Thyroid gland (tissue), 4 donors: ENCODE measurements around the gene WFDC2. TPM values are rescaled to one million over a fixed set of nuclear protein-coding genes. Genes with fewer than 3 reads are reported as not detected.

ENCODE experiments used
- DNase-seq, 2 donors: peaks; one replicate each; pipeline ENCODE4 v3.0.0-alpha.2; 2019
- H3K27ac ChIP-seq, 3 donors: fragments of 200-600 bp; sonication (generic); 1 replicate in 2 of 3; 2 replicates in 1 of 3; pipeline ENCODE4 v1.5.1; 2016 to 2019; ENCODE audit warnings: mild to moderate bottlenecking in 1 of 3, moderate library complexity in 1 of 3
- H3K27me3 ChIP-seq: fragments of 200-600 bp; sonication (generic); one replicate; pipeline ENCODE4 v1.5.1; 2019
- H3K36me3 ChIP-seq, 2 donors: fragments of 200-600 bp; sonication (generic); one replicate each; pipeline ENCODE4 v1.5.1; 2016 to 2019
- H3K4me1 ChIP-seq, 2 donors: fragments of 200-600 bp; sonication (generic); one replicate each; pipeline ENCODE4 v1.5.1; 2017 to 2019
- H3K4me3 ChIP-seq, 3 donors: fragments of 200-600 bp; sonication (generic); replicated peaks in 1 of 3; 1 replicate in 2 of 3; 2 replicates in 1 of 3; pipeline ENCODE4 v1.5.1; 2016; ENCODE audit warnings: mild to moderate bottlenecking in 1 of 3
- H3K9me3 ChIP-seq: fragments of 200-600 bp; sonication (generic); one replicate; pipeline ENCODE4 v1.5.1; 2017
- POLR2A ChIP-seq, 2 donors: fragments of 450-650 bp; IDR thresholded peaks; one replicate each; pipeline ENCODE4 v1.6.1; 2017; ENCODE audit warnings: antibody characterized with exemption in 2 of 2, mild to moderate bottlenecking in 2 of 2, moderate library complexity in 1 of 2
- WGBS, 2 donors: methylation state at CpG; one replicate each; pipeline ENCODE4 v1.1.5; 2017; 5-methylcytosine and 5-hydroxymethylcytosine counted together
- intact Hi-C: fragments of 100-400 bp; cut with DNase I; formaldehyde crosslinking; loops from one replicate; pipeline ENCODE4 v1.15.1; 2023
- total RNA-seq, 4 donors: library from RNA; depleted of rRNA; stranded (reverse); fragments of >200 nt; gene quantifications; one replicate each; pipeline ENCODE4 v1.2.3, GENCODE V29; 2016
- TF ChIP-seq, protein P1 (sequence below), 6 experiments: fragments of 200-600 bp in 3 of 6; fragments of 450-650 bp in 3 of 6; sonication (generic) in 3 of 6; IDR thresholded peaks; one replicate each; pipeline ENCODE4 v1.5.1; 2016 to 2019; ENCODE audit warnings: antibody characterized with exemption in 6 of 6, mild to moderate bottlenecking in 2 of 6, inconsistent platforms in 1 of 6, moderate library complexity in 1 of 6

WFDC2 gene
- total RNA-seq, 4 donors from 2014 or later: 109 to 163 (median 131) TPM

DNA sequence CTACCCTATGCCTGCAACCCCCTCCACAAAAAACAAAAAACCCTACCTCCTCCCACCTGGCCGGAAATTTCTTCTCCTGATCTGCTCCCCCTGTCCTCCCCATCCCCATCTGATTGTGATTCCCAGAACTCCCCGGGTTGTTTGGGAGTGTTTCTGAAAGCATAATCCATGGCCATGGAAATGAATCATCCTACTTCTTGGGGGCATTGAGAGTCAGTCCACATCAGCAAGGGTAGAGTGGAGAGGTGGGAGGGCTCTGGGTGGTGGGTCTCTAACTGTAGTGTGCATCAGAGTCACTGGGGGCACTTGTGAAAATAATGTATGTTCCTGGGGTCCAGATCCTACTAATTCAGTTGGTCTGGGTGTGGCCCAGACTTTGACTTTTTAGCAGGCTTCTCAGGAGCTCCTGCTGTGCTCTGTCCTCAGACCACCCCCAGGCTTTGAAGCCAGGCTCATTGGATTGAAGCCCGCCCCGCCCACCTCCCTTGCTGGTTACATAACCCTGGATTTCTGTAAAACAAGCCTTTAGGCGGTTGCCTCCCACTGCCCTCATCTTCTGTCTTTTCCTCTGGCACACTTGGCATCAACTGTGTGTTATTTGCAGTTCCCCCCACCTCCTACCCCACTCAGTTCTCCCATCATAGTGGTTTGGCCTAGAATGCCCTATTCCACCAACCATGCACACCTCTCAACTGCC lies 43.1 kb upstream of the WFDC2 start:
- no peaks in the 10 kb centered on the region for H3K4me1 ChIP-seq
- peaks cover 34 to 38% of the 10 kb centered on the region in 2 donors for H3K36me3 ChIP-seq
- DNase-seq: no peak
- no peaks in the 10 kb centered on the region for H3K9me3 ChIP-seq
- H3K27me3 ChIP-seq: no peaks in the 10 kb centered on the region
- no peak overlapping the region for H3K4me3 ChIP-seq
- intact Hi-C loops: no loop called here
- H3K27ac ChIP-seq: no peak overlapping the region
- TF ChIP-seq, protein P1, sequence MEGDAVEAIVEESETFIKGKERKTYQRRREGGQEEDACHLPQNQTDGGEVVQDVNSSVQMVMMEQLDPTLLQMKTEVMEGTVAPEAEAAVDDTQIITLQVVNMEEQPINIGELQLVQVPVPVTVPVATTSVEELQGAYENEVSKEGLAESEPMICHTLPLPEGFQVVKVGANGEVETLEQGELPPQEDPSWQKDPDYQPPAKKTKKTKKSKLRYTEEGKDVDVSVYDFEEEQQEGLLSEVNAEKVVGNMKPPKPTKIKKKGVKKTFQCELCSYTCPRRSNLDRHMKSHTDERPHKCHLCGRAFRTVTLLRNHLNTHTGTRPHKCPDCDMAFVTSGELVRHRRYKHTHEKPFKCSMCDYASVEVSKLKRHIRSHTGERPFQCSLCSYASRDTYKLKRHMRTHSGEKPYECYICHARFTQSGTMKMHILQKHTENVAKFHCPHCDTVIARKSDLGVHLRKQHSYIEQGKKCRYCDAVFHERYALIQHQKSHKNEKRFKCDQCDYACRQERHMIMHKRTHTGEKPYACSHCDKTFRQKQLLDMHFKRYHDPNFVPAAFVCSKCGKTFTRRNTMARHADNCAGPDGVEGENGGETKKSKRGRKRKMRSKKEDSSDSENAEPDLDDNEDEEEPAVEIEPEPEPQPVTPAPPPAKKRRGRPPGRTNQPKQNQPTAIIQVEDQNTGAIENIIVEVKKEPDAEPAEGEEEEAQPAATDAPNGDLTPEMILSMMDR (IDR thresholded peaks at IDR 0.05): no peak
- WGBS, 2 donors: 87 to 91% methylated on average over 5 of the region's 5 CpGs

DNA sequence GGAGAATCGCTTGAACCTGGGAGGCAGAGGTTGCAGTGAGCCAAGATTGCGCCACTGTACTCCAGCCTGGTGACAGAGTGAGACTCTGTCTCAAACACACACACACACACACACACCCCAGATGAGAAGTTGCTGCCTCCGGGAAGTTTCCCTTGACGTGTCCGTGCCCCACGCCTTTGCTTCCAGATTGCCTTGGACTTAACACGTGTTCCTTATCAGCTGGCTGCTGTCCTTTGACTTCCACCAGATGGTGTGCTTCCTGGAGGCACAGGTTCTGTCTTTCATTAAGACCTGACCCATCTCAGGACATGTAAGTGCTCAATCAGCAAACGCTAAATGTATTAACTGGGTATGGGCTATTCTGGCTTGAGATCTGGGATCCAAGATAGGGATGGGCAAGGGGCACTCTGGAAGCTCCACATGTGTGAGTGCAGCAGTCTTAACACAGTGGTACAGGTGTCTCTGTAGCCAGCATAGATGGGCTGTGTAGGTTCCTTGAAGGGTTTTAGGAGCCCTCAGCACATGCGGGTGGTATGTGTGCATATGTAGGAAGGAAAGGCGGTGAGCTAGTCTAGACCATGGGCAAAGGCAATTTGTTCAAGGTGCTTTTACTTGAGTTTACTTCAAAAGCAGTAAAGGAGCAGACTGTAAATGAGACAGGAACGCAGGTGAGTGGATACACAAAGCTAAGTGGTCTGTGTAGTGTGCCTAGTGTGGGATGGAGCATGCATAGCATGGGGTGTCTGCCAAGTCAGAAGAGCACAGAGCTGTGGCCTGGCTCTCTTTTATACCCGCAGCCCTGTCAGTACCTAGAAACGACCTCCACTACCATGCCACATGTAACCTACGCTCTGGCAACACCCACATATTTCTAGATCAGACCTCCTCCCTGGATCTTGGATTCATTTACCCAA lies 42.1 kb upstream of the WFDC2 start:
- peaks cover 24 to 28% of the 10 kb centered on the region in 2 donors for H3K36me3 ChIP-seq
- H3K4me3 ChIP-seq: no peak overlapping the region
- no peaks in the 10 kb centered on the region for H3K4me1 ChIP-seq
- H3K9me3 ChIP-seq: no peaks in the 10 kb centered on the region
- H3K27ac ChIP-seq: no peak overlapping the region
- no peak for DNase-seq
- TF ChIP-seq POLR2A (IDR thresholded peaks at IDR 0.05): no peak
- TF ChIP-seq, protein P1 (IDR thresholded peaks at IDR 0.05): no peak
- no peaks in the 10 kb centered on the region for H3K27me3 ChIP-seq
- WGBS, 2 donors: 84 to 90% methylated on average over 14 of the region's 14 CpGs
- intact Hi-C loops: no loop called here

DNA sequence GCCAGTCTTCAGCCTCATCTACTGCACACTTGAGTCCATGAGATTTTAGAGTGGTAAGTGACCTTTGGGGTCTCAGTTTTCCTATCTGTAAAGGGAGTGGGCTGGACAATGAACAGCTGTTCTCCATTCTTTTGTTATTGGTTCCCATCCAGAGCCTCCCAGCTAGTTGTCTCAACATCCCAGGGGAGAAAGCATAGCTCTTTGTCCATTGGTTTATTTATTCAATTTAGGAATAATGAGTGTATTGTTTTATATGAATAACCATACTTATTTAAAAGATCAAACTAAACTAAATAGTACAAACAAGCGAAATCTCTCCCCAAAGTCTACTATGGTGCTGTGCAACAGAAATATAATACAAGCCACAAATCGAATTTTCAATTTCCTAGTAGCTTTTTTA lies 39.9 kb upstream of the WFDC2 start:
- H3K4me3 ChIP-seq: no peak overlapping the region
- peaks cover 10 to 11% of the 10 kb centered on the region in 2 donors for H3K36me3 ChIP-seq
- no peaks in the 10 kb centered on the region for H3K4me1 ChIP-seq
- TF ChIP-seq POLR2A (IDR thresholded peaks at IDR 0.05): no peak
- TF ChIP-seq, protein P1 (IDR thresholded peaks at IDR 0.05): no peak
- H3K9me3 ChIP-seq: no peaks in the 10 kb centered on the region
- 74 to 84% methylated on average over 2 of the region's 2 CpGs for WGBS, 2 donors
- DNase-seq: no peak
- no peaks in the 10 kb centered on the region for H3K27me3 ChIP-seq
- H3K27ac ChIP-seq: no peak overlapping the region
- intact Hi-C loops: no loop called here

DNA sequence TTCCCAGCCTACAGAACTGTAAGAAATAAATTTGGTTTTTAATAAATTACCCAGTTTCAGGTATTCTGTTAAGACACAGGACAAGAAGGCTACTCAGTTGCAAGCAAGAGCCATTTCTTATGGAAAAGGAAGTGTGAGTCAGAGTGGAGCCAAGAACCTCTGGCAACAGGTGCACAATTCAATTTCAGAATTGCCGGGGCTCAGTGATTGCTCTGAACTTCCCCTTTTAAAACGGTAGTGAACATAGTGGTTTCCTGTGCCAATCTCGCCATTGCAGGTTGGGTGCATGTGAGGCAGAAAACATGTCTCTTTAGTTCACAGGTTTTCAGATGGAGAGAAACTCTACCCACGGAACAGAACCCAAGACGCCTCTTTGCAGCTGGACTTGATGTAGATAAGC lies 37.3 kb upstream of the WFDC2 start:
- WGBS, 2 donors: 72 to 88% methylated on average over 5 of the region's 5 CpGs
- Histone ChIP-seq H3K27ac (no peak overlapping the region), H3K27me3 (no peaks in the 10 kb centered on the region), H3K4me1 (no peaks in the 10 kb centered on the region), H3K36me3 (no peaks in the 10 kb centered on the region), H3K4me3 (no peak overlapping the region), H3K9me3 (no peaks in the 10 kb centered on the region)
- intact Hi-C loops: no loop called here
- DNase-seq: no peak
- TF ChIP-seq POLR2A (IDR thresholded peaks at IDR 0.05): no peak
- TF ChIP-seq, protein P1 (IDR thresholded peaks at IDR 0.05): no peak

DNA sequence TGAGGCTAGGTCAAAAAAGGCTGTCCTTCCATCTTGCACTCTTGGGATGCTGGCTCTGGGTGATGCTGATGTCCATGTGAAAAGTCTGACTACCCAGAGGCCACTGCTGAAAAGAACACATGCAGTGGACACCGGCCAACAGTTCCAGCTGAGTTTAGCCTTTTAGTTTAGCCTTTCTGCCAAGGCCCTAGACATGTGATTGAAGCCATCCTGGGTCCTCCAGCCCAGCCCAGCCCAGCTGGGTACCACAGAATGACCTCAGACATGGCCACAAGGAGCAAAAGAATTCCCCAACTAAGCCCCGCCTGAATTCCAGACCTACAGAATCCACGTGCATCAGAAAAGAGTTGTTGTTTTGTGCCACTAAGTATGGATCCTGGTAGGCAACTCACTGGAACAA lies 36.2 kb upstream of the WFDC2 start:
- Histone ChIP-seq H3K9me3 (no peaks in the 10 kb centered on the region), H3K36me3 (no peaks in the 10 kb centered on the region), H3K4me3 (no peak overlapping the region), H3K27ac (no peak overlapping the region), H3K4me1 (no peaks in the 10 kb centered on the region), H3K27me3 (no peaks in the 10 kb centered on the region)
- TF ChIP-seq POLR2A (IDR thresholded peaks at IDR 0.05): no peak
- TF ChIP-seq, protein P1 (IDR thresholded peaks at IDR 0.05): no peak
- 82 to 85% methylated on average over 3 of the region's 3 CpGs for WGBS, 2 donors
- DNase-seq: no peak
- intact Hi-C loops: no loop called here
